NCI-H2196 treated with DMSO at 0.1 percent for 48 hours (cell line): ENCODE results near the gene UNKL.
A peak's percentile ranks its signal among the peaks of the same experiment; 100 is the strongest.
"Not testable (repeated sequence)": the region's sequence is repeated elsewhere in the genome, so short reads cannot be mapped to it uniquely, and the experiment has no call there.

Experiments
- DNase-seq: peaks from one replicate; lab custom pipeline; 2025; ENCODE audit not compliant: unreplicated experiment; lab: John Stamatoyannopoulos, UW

UNKL gene

GRCh38 chr16:1341495-1342420, 72.7 kb downstream of the UNKL start:
- DNase-seq, result no peak

GRCh38 chr16:1340730-1341494, 73.6 kb downstream of the UNKL start:
- no peak for DNase-seq

GRCh38 chr16:1338855-1339675, 75.4 kb downstream of the UNKL start:
- DNase-seq, result no peak

GRCh38 chr16:1338119-1338730, 76.3 kb downstream of the UNKL start:
- DNase-seq, result peak; percentile 27

- DNase-seq, result no peak
Measured at GRCh38 chr16:1337486-1337885, 77.0 kb downstream of the UNKL start.

- DNase-seq, result no peak
Measured at GRCh38 chr16:1336619-1337018, 77.9 kb downstream of the UNKL start.

- no peak for DNase-seq
Measured at GRCh38 chr16:1335996-1336395, 78.5 kb downstream of the UNKL start.

GRCh38 chr16:1335211-1335971, 79.1 kb downstream of the UNKL start:
- no peak for DNase-seq

- no peak for DNase-seq
Measured at GRCh38 chr16:1334739-1335138, 79.8 kb downstream of the UNKL start.

- no peak for DNase-seq
Measured at GRCh38 chr16:1333854-1334700, 80.4 kb downstream of the UNKL start.

GRCh38 chr16:1333149-1333812, 81.2 kb downstream of the UNKL start, which contains the start of gene BAIAP3:
Gene BAIAP3 (plus strand): TSS chr16:1333645. CDS start chr16:1338550, 4,905 bp downstream.
- DNase-seq, result peak; percentile 23

- no peak for DNase-seq
Measured at GRCh38 chr16:1332618-1333148, 81.8 kb downstream of the UNKL start.

- peak; percentile 87 for DNase-seq
Measured at GRCh38 chr16:1331712-1332617, 82.5 kb downstream of the UNKL start.

GRCh38 chr16:1330931-1331711, 83.4 kb downstream of the UNKL start:
- no peak for DNase-seq

GRCh38 chr16:1330260-1330914, 84.1 kb downstream of the UNKL start:
- DNase-seq, result no peak

GRCh38 chr16:1328961-1329360, 85.5 kb downstream of the UNKL start:
- DNase-seq, result not testable (repeated sequence)
